GM03348 (cell line): Measurements from ENCODE around the gene XPO5.
A peak's percentile ranks its signal among the peaks of the same experiment; 100 is the strongest.
"Not testable (repeated sequence)": the region's sequence is repeated elsewhere in the genome, so short reads cannot be mapped to it uniquely, and the experiment has no call there.

ENCODE experiments used
- DNase-seq: peaks from one replicate; pipeline ENCODE4 v3.0.0; 2012; ENCODE audit warnings: low spot score

Gene XPO5

DNA sequence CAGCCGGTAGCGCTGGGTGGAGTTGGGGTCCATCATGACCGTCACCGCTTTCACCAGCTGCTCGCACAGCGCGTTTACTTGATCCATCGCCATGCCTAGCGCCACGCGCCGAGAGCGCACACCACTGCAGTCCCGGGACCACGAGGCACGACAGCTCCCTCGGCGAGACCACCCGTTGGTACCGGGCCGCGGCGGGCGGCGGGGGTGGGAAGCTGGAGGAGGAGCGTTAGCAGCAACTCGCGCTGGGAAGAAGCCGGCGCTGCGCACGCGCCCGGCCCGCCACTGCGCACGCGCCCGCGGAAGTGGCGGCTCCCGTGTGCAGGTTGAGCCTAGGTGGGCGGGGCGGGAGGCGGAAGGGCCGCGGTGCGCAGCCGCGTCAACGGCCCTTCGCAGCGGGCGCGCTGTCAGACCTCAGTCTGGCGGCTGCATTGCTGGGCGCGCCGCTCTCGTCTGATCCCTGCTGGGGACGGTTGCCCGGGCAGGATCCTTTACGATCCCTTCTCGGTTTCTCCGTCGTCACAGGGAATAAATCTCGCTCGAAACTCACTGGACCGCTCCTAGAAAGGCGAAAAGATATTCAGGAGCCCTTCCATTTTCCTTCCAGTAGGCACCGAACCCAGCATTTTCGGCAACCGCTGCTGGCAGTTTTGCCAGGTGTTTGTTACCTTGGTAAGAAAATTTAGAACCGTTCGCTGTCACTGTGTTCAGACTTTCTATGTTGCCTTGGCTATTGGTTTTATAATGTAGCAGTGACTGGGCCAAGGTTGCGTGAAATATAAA is at the start of gene XPO5, which contains the start of gene POLH:
Gene XPO5 (minus strand): TSS at position 267 of the 780 bp plus-strand sequence. CDS start 174 bp downstream, at position 93.
Gene POLH (plus strand): TSS at position 414 of the 780 bp plus-strand sequence. CDS start 6,135 bp downstream, outside the sequence.
- peak; percentile 99 for DNase-seq

DNA sequence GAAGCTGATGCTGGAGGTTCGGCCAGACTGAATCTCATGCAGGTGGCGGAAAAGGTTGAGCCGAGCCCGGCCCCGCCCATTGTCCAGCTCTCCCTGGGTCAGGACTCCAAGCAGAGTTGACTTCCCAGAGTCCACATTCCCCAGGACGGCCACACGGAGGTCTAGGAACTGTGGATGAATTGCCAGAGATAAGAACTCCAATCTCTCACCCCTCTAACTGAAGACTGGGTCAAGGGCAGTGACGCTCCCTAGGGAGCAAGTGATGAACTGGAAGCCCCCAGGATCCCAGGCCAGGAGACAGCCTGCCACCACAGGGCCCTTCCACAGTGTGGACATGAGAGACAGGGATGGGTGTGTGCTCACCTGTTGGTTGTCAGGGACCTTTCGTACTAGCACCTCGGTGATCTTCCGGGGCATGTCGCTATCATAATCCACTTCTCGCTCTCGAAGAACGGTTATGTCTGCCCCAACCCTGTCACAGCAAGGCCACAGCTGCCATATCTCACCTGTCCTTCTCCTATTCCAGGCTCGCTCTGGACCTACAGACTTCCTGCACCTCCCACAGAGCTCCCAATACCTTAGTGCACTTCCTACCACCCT is 49.7 kb upstream of the XPO5 start:
- DNase-seq = no peak

DNA sequence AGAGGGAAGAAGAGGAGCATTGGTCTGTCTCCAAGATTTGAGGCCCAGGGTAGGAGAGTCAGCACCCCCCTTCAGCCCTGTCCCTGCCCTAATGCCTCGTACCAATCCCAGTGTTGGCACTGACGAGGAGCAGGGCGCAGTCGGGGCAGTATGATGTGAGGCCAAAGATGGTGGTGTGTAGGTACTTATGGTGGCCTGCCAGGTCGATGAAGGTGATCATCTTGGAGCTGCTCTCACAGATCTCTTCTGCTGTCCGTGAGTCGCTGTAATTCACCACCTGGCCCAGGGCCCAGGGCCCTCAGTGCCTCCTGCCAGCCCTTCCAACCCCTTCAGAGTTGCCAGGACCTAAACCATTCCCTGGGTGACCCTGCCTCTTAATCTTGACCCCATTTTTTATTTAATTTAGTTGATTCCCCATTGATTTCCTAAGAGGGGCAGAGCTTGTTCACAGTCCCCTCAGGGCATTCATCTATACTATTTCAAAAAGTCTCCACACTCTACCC is 49.0 kb upstream of the XPO5 start:
- no peak for DNase-seq

DNA sequence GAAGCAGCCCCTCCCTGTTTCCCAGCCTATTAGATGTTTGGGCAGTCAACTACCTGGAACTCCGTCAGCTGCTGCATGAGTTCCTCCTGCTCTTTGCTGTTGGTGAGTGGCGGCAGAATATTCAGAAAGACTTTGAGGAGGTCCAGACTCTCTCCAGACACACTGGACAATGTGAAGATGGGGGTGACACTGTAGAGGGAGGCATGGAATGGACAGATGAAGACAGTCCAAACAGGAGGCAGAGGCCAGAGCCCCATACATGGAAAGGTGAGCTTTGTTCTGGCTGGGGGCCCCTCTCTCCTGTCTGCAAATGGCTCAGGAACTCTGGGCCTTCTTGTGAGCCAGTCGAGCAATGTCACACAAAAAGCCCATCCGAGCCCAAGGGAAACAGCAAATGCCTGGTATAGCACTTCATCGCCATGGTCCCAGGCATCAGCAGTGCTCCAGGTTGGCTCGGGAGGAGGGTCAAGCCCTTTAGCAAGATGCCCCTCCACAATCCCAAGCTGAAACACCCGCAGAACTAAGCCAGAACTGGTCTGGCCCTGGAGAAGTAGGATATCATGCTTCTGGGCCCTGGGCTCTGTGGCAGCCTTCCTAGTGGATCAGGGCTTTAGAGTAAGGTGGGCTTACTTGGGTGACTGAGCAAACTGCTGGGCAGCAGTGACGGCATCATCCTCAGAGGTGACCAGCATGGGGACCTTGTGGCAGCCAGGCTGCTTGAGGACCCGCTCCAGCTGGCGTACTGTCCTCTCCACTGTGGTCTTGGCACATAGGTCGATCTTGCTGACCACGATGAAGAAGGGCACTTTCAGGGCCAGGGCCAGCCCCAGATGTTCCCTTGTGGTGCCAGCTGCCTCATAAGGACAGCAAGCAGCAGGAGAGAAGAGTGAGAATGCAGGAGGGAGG is 48.3 kb upstream of the XPO5 start:
- no peak for DNase-seq

DNA sequence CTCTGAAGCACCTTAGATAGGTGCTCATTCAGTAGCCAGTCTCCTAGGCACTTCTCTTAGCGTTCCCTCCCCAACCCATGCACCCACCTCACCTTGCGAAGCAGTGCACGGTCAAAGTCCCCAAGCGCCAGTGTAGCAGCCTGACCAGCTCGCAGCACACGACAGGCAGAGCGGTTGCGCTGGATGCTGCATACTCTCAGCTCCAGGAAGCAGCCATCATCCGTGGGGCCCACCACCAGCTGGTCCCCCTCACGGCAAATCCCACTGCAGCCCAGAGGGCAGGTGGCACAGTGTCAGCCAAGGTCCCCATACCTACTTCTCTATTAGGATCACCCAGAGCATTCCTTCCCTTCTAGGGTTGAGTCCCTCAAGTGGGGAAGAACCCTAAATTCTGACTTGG is 46.7 kb upstream of the XPO5 start:
- no peak for DNase-seq

DNA sequence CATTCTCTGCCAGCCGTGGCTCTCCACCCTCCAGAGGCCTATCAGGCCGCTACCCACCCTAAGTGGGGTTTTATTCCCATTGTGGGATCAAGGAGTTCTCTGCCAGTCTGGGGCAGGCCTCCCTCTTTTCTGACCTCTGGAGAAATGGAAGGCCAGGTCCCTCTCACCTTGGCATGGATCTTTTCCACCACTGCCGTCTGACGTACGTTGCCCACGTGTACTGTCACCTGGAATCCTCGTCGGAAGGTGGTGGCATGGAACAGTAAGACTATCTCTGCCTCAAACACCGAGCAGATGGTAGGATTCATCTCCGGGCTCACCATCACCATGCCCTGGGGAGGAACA is 46.0 kb upstream of the XPO5 start:
- DNase-seq = no peak

DNA sequence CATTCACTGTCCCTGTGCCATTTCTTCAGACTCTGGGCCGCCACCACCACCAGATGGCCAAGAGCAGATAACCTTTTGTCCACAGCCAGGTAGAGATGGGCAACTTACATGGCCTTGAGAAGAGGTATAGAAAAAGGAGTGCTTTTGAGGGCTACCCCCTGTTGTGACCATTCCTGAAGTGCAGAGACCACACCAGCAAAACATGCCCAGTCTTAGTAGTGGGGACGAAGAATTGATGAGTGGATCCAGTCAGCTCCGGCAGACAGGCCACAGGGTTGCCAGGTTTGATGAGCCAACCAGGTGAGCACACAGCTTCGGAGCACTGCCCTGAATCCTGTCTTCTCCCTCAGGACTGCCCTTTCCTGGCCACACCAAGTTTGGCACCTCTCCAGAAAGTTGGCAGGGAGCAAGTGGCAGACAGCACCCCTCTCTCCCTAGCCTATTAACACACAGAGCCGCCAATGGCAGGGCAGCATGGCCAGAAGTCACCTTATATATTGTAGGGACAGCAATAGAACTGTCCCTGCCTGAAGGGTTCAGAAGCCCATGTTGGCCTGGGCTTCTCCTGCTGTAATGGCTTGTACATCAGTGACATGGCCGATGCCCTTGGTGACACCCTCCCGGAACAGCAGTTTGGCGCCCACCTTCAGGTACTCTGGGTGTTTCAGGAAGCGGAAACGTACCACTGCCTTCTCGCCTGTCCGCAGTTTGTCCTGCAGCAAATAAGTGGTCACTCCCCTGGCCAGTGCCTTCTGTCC is 45.4 kb upstream of the XPO5 start:
- DNase-seq = no peak

DNA sequence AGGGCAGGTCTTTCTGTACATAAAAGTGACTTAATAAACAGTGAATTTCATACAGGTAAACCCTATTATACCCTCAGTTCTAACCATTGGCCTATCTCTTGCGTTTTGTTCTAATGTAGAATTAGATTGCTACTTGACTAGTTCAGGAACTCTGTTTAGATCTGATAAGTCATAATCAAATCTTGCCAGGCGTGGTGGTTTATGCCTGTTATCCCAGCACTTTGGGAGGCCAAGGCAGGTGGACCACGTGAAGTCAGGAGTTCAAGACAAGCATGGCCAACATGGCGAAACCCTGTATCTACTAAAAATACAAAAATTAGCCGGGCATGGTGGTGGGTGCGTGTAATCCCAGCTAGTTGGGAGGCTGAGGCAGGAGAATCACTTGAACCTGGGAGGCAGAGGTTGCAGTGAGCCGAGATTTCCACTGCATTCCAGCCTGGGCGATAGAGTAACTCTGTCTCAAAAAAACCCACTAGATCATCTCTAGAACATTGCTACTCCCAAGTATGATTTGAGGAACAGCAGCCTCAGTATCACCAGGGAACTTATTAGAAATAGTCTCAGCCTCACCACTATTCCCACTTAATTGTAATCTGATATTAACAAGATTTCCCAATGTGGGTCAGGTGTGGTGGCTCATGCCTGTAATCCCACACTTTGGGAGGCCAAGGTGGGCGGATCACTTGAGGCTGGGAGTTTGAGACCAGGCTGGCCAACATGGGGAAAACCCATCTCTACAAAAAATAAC is 41.1 kb upstream of the XPO5 start:
- no peak for DNase-seq

DNA sequence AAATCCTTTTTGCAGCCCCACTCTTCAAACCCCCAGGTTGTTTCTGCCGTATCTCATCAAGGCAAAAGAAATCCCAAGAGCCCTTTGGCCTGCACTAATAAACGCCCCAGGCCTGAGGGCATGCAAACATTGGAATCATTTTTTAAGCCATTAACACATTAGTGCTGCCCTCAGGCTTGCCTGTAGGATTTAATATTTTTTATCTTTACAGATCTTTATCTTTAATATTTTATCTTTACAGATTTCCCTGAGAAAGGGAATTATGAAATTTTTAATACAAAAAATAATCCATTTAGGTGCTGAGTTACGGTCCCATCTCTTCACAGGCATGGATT is 38.5 kb upstream of the XPO5 start:
- no peak for DNase-seq

DNA sequence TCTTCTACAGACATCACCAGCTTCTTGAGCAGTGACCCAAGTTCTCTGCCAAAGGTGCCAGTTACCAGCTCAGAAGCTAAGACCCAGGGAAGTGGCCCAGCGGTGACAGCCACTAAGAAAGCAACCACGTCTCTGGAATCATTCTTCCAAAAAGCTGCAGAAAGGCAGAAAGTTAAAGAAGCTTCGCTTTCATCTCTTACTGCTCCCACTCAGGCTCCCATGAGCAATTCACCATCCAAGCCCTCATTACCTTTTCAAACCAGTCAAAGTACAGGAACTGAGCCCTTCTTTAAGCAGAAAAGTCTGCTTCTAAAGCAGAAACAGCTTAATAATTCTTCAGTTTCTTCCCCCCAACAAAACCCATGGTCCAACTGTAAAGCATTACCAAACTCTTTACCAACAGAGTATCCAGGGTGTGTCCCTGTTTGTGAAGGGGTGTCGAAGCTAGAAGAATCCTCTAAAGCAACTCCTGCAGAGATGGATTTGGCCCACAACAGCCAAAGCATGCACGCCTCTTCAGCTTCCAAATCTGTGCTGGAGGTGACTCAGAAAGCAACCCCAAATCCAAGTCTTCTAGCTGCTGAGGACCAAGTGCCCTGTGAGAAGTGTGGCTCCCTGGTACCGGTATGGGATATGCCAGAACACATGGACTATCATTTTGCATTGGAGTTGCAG is 38.0 kb upstream of the XPO5 start:
- no peak for DNase-seq

DNA sequence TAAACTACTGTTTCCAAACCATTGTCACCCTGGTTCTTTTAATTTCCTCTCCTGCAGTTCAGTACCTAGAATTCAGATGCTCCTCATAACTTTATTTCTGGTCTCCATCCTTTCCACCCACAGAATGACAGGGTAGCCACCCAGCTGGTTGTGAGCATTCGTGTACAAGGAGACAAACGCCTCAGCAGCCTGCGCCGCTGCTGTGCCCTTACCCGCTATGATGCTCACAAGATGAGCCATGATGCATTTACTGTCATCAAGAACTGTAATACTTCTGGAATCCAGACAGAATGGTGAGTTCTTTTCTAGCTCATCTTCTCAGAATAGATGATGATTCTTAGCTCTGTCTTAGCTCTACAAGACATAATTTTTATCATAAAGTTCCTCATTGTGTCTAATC is 34.6 kb upstream of the XPO5 start:
- no peak for DNase-seq

DNA sequence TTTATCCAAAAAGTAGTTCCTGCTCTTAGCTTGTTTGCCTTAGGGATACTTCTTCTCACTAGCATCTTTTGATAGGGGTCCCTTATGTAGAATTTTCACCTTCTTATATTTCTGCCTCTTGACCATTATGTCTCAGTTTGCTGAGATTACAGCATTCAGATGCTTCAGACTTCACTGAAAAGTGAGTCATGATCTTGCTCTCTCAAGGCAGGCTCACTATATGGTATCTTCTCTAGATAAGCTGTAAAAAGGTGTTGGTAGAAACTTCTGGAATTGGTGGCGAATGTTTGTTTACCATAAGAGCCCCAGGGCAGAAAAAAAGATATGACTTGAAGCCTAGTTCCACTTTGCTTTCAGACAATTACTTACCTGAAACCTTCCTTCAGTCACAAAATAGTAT is 33.6 kb upstream of the XPO5 start:
- no peak for DNase-seq

DNA sequence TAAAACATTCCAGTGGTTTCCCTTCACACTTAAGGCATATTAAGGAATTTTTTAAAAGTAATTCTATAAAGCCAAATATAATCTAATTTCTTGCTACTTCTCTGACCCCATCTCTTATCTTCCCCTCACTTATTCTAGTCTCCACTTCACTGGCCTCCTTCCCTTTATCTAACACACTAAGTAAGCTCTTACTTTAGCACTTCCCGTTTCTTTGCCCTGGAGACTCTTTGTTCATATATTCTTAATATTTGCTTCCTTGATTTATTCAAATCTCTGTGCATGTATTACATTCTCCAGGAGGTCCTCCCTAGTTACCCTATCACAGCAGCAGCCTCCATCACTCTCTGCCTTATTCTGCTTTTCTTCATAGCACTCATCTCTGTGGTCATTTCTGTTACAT is 33.0 kb upstream of the XPO5 start:
- no peak for DNase-seq

DNA sequence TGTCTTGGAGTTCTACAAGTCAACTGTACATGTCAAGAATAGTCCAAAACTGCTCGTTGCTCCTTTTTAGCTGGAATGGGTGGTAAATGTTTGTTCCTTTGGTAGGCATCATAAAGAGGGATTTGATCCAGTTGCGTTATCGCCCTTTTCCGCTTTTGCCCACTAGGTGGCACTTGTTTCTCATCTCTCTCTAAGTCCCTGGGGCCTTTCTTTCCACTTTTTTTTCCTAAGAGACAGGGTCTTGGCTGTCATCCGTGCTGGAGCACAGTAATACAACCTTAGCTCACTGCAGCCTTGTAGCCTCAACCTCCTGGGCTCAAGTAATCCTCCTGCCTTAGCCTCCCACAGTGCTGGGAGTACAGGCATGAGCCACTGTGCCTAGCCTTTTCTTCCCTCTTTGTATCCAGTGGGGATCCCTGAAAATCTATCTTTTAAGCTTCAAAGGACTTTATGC is 32.5 kb upstream of the XPO5 start:
- peak; percentile 79 for DNase-seq

DNA sequence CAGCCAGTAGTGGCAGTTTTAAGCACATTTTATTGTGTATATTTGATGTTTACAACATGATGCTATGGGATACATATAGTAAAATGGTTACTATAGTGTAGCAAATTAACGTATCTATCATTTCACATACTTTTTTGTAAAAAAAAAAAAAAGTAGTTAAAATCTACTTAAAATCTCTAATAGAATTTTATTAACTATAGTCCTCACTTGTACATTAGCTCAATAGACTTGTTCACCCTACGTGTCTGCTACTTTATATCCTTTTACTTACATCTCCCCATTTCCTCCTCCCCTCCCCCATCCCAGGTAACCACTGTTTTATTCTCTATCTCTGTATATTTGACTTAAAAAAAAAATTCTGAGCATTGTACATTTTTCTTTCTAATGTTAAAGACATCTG is 30.2 kb upstream of the XPO5 start:
- no peak for DNase-seq

DNA sequence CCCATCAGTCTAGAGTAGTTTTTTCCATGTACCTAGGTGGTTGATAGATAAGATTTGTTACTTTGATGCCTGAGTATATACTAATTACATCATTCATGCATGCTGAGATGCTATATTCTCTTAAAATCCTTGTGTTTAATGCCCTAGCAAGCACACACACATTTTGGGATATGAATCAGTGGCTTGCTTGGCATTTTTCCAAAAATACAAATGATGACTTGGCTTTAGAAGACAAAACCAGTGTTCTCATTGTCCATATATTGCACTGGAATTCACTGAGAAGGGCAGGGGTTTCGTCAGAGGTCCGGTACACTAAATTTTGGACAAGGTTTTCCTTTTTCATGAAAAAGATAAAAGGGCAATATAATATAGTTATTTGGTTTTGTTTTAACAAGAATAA is 28.3 kb upstream of the XPO5 start:
- peak; percentile 28 for DNase-seq

DNA sequence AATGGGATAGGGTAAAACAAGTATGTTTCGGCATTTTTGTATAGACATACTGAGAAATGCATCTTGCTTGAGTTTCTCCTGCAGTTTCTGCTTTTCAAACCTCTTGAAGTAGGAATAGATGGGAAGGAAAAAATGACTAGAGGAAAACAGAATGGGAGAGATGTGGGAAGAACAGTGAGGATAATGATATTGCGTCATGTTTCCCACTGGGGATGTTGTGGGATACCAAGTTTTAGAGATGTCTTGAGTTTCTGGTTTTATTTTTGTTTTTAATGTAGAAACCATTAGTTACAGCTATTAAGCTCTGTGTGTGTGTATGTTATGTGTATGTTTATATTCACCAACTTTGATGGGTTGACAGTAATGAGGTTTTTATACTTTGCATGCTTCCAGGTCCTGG is 24.8 kb upstream of the XPO5 start:
- no peak for DNase-seq

DNA sequence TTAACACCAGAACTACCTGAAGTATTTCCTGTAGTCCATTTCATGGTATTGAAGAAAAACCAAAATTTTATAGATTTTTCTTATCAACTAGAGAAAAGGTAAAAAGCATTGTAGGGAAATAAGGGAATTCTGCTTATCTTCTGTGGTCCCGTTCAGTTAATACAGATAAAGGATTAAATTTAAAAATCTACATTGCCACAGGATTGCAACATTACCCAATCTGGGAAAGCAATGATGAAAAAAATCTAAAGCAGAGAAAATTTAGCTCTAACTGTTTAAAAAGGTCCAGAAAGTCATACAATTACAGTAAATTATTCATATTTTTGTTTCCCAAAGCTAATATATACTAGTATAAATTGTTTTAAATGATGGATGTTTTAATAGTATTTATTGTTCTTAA is 18.1 kb upstream of the XPO5 start:
- DNase-seq = no peak

DNA sequence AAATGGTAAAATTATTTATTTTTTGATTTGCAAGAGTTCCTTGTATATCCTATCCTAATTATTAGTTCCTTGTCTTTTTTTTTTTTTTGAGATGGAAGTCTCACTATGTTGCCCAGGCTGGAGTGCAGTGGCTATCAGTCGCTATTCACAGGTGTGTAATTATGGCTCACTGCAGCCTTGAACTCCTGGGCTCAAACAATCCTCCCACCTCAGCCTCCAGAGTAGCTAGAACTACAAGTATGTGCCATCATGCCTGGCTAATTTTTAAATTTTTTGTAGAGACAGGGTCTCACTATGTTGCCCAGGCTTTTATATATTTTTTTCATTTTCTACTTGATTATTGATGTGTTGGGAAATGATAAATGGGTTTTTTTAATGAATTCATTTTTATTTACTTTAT is 13.7 kb upstream of the XPO5 start:
- not testable (repeated sequence) for DNase-seq

DNA sequence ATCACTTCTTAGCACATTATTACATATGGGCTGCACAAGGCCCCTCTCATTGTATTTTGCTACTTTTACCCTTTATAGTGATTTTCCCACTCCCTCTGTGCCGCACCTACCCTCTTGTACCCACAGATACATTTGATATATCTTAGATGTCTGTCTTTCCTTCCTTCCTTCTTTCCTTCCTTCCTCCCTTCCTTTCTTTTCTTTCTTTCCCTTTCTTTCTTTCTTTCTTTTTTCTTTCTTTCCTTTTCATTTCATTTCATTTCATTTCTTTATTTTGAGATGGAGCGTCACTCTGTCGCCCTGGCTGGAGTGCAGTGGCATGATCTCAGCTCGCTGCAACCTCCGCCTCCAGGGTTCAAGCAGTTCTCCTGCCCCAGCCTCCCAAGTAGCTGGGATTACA is 12.4 kb upstream of the XPO5 start:
- DNase-seq = no peak
